ENCODE data around the gene SORCS2.

SORCS2 gene

DNA sequence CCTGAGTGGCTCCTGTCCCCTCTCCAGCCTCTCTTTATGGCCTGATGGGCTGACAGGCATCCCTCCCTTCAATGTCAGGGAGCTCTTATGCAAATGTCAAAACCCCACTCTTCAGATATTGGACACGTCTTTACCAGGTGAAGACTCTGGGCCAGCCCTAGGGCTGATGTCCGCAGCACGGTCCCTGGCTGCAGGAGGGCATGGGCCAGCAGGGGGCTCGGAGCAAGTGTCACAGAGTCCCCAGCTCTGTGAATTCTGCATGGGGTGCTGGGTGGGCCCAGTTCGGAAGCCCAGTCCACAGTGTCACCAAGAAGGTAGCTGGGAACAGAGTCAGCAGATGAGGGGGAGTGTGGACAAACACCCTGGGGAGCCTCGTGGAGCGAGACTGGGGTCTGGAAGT, 282.0 kb downstream of the SORCS2 start:
- no peak for DNase-seq (ENCODE audit: low read depth in 2 of 2)

DNA sequence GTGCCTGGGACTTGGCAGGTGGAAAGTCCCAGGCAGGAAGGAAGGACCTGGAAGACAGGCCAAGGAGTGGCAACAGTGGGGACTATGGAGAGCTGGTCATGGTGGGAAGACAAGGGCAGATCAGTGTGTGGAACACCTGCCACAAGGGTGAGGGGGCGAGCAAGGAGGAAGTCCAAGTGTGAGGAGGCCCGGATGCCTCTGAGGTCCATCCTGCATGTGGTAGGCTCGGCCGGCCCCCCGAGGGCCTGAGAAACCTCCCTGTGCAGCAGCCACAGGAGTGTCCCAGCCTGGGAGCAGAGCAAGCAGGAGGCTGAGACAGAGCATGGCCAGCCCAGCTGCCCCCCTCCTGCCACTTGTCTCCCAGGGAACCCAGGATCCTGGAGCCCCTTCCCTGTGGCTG, 282.9 kb downstream of the SORCS2 start:
- DNase-seq (ENCODE audit: low read depth in 2 of 2): no peak

DNA sequence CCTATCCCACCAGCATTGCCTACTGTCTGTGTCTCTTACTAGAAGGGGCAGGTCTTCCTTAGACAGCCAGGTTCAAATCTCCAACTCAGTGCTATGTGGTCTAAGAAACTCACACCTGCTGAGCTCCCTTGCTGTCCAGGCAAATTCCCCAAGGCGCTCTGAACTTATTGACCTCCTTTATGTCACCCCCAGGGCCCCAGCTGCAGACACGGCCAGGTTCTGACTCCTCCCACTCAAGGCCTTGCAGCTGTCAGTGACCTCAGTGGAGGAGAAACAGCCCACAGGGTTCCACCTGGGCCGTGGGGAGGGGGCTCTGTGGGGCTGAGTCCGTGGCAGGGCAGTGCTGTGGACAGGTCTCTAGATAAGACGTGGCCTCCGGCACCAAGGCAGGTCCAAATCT, 284.5 kb downstream of the SORCS2 start:
- no peak for DNase-seq (ENCODE audit: low read depth in 2 of 2)

DNA sequence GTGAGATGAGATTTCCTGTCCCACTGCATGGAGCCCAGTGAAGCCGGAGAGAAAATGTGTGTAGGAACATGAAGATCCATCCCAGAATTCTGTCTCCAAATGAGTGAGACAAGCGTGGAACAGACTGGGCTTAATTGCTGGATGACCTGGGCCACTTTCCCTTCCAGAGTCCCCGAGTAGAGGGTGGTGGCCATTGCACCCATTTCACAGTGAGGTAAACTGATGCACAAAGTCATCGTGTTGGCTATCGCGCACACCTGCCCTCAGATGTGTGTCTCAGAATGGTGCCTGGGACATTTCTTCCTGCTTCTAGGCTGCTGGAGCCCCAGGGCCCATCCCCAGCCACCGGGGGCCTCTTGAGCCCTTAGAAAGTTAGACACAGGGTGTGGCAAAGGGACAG, 285.4 kb downstream of the SORCS2 start:
- no peak for DNase-seq (ENCODE audit: low read depth in 2 of 2)

DNA sequence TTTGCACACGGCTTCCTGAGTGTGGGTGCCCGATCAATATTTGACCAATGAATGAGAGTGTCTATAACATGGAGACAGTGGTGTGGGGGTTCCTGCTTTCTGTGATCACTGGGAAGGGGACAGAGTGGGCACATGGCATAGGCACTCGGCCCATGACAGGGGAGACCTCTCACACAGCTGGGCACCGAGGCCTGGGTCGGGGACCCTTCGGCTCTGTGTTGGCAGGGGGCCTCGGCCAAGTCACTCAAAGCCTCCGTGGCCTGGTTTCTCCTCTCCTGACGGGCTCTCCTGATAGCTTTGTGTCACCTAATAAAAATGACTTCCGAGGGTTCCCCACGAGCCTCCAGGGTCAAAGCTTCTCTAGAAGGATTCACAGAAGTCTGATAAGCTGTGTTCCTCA, 286.3 kb downstream of the SORCS2 start:
- no peak for DNase-seq (ENCODE audit: low read depth in 2 of 2)

DNA sequence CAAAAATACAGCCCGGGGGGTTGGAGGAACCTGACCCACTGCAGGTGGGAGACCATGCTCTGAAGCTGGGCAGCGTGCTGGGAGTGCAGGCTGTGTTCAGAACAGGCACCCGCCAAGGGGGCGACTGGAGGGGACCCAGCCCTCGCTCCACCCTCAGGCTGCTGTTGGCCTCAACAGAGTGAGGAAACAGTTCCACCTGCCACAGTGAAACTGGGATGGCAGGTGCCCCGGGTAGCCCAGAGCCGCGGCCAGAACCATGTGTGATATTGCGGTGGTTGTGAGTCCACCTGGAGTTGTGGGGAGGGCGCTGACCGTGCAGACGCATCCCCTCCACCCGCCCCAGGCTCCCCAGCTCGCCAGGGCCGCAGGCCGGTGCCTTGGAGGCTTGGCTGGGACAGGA, 288.1 kb downstream of the SORCS2 start:
- no peak for DNase-seq (ENCODE audit: low read depth in 2 of 2)

DNA sequence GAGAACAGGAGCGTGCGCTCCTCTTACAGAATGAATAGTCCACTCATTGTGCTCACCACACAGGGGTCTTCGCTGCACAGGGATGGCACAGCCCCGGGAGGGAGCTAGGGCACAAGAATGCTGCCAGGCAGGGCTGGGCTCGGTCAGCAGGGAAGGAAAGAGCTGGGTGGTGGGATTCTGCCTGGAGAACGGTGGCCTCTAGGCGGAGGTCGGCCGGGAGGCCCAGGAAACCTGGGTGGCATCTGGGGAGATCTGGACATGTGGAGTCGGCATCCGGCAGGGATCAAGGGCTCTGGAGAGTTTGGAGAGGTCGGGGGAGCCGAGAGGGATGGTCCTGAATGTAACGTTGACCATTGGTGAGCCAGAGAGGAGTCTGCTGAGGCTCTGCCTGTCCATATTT, 288.9 kb downstream of the SORCS2 start:
- no peak for DNase-seq (ENCODE audit: low read depth in 2 of 2)

DNA sequence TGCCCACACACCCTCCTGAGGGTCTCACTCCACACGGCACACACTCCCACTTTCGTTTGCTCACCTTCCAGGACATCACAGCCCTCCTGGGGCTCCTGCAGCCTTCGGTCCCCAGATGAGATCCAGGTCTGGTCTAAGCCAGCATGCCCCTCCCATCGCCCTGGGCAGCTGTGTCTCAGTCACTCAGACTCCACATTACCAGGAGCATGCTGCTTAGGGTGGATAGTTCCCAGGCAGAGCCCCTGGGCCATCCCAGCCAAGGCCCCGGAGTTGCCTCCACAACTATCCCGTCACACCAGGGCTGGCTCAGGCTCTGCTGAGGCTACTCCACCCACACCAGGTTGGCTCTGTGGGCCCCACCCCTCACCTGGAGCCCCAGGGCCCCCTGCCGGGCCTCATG, 292.8 kb downstream of the SORCS2 start:
- no peak for DNase-seq (ENCODE audit: low read depth in 2 of 2)

DNA sequence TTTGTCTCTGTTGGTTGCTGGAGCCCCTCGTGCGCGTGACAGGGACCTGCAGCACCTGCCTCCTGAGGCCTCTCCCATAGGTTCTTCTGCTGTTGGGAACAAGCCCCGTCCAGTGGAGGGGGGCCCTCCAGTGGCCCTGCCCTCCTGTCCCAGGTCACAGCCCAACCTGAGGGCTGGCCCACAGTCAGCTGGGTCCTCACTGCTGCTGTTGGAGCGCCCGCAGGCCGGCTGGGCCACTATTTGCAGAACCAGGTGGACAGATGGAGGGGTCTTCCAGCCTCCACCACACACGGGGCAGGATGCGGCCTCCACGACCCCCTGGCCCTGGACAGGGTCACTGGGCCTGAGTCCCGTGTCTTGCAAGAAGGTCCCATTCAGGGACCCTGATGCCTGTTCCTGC, 293.8 kb downstream of the SORCS2 start:
- DNase-seq (ENCODE audit: low read depth in 2 of 2): no peak

DNA sequence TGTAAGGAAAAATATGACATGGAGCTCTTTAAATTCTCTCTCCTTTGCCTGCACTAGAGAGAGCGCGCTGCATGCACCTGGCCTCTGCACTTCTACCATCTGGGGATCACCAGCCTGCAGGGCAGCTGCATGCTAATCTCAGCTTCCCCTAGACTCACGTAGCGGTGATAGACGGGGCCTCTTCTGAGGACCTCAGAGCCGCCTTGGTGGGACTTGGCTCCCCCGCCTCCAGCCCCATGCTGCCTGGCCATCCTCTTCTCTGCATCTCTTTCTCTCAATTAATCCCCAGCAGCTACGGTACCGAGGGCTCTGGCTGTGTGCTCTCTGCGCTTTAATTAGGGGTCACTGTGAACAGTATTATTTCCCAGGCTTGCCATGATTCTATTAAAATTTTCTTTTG, 295.2 kb downstream of the SORCS2 start:
- DNase-seq (ENCODE audit: low read depth in 2 of 2): no peak

DNA sequence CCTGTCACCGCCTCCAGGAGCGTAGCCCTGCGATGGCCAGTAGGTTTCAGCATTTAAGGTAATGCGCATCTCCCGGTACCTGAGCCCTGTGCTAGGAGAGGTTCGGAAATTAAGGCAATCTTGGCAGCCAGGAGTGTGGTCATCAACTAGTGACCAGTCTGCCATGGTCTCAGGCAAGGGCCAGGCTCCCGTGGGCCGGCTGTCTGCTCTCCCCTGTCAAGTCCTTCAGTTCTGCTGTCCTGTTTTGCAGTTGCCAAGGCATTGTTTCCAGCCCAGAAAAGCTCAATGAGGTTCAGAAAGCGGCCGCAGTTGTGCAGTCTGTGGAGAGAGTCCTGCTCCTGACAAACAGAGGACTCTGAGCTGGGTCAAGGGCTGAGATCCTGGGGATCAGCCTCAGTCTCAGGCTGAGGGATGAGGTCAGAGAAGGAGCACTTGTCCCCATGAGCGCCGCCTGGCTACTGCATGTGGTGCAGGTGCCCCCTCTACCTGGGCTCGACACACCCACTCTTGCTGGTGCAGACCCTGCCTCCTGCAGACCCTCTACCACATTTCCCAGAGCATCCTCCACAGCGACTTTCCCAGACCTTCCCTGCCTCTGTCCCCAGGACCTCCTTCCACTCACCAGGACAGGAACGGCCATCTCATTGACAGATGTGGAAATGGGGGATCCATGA, 295.8 kb downstream of the SORCS2 start:
- no peak for DNase-seq (ENCODE audit: low read depth in 2 of 2)

DNA sequence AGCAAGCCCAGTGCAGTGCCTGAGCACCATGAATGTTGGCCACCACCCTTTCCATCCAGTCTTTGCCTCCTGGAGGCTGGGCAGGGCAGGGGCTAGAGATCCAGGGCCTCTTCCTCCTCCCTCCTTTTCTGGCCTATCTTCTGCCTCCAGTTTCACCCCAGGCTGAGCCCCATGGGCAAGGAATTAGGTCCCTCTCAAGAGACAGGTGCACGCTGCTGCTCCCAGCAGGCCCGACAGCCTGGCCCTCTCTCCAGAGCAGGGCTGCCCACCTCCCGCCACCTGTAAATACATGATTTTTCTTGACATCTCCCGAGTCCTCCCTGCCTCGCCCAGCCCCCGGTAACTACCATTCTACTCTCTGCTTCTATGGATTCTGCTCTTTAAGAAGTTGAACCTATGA, 299.6 kb downstream of the SORCS2 start:
- DNase-seq (ENCODE audit: low read depth in 2 of 2): no peak

DNA sequence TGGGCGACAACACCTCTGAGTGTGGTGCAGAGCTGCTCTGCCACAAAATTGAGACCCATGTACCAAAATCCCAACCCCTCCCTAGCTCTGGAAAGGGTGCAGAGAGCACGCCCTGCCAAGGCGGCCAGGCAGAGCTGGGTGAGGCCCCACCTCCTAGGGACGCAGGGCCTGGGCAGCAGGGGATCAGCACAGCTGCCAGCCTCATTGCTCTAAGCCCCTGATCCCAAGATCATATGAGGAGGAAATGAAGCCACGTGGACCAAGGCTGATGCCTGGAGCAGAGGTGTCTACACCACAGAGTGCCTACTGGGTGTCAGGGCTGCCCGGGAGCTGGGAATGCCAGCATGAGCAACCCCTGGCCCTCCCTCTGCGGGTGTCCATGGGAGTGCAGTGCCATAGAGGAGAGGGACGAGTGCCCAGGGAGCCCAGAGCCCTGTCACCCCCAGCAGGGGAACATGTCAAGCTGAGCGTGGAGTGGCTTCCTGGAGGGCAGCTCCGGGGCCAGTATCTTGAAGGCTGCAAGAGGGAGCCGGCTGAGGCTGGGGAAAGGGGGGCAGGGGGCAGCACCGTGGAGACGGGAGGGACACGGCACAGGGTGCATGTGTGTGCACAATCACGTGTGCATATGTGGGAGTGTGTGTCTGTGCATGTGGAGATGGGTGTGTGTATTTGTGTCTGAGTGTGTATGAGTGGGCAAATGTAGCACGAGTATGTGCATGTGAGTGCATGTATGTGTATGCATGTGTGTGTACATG, 306.3 kb downstream of the SORCS2 start:
- no peak for DNase-seq (ENCODE audit: low read depth in 2 of 2)

DNA sequence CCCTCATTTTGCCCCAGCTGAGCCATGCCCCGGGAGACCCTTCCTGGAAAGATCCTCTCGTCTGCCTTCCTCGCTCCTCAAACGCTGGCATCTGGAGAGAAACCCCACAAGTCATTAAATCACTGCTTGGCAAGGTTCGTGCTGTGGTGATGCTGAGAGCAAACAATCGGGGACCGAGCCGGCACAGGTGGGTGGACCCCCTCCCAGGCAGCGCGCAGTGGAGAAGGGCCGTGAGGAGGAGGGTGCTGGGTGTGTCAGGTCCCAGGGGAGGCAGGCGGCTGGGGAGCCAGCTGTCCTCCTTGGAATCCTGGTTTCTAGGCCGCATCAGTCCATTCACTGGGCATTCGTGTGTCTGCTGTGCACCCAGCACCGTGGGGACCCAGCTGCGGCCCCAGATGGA, 307.3 kb downstream of the SORCS2 start:
- no peak for DNase-seq (ENCODE audit: low read depth in 2 of 2)

DNA sequence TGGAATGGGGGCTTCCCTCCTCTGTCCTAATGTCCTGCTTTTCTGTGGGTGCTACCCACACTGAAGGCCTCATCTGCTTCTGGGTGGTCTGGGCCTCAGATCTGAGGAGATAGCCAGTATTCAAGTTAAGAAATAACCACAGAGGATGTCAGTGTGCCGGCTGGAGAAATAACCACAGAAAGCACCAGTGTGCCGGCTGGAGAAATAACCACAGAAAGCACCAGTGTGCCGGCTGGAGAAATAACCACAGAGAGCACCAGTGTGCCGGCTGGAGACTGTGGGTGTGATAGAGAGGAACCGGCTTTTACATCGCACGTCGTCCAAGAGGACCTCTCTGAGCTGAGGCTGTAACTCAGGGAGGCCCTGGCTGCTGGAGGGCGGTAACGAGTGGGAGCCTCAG, 308.1 kb downstream of the SORCS2 start:
- no peak for DNase-seq (ENCODE audit: low read depth in 2 of 2)

DNA sequence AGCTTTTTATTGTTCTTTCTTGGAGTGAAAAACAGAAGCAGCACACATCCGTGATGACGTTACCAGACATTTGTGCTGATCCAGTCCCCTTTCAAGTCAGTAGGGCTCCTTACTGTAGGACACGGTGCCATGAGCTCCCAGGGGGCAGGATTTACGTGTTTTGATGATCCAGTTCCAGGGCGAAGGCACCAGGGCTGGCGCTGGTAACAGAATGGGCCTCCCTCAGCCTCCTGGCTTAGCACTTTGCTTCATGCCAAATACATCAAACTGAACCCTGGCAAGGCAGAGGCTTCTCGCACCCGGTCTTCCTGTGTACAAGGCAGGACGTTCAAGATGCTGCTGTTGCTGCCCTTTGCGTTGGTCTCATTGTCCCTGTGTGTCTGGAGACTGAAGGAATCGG, 309.0 kb downstream of the SORCS2 start:
- DNase-seq (ENCODE audit: low read depth in 2 of 2): no peak

DNA sequence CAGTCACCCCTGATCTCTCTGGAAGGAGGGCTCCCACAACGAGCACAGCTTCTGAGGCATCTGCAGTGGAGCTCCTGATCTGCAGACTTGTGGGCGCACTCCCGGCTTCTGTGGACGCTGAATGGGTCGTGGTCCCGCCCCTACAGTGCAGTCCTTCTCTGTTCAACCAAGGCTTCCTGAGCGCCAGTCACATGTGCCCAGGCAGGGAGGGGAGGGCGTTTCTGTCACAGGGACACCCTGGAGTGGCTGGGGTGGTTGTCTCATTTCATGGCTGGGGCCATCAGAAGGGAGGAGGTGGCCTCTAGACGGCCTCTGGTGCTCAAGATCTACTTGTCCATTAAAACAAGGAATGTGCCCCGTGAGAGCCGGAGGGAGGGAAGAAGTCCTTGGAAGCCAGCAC, 309.5 kb downstream of the SORCS2 start:
- DNase-seq (ENCODE audit: low read depth in 2 of 2): no peak

DNA sequence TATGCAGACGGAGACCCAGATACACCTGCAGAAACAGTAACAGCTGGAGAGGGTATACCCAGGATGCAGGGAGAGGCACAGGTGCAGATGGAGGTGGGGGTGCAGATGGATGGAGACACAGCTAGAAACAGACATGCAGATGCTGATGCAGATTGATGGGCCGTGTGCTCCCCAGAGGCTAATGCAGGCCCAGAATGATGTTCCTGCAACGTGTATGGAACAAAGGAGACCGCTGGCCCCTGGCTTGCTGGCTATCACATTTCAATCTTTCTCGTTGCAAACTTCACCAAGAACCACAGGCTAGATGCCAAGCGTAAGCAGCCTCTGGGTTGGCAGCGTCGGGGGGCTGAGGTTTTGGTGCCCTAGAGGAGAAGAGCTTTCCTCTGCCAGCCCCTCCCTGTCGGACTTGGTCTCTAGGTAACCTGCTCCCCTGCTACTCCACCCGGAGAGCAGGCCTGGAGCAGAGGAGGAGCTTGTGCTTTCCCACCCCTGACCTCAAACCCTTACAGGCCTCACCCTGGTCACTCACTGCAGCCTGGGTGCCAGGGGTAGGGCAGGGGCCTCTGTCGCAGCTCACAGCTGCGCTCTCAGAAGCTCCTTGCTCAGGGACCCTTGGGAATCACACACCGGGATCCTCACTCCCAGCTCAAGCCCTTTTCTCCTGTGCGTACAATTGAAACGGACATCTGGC, 311.4 kb downstream of the SORCS2 start:
- DNase-seq (ENCODE audit: low read depth in 2 of 2): no peak

DNA sequence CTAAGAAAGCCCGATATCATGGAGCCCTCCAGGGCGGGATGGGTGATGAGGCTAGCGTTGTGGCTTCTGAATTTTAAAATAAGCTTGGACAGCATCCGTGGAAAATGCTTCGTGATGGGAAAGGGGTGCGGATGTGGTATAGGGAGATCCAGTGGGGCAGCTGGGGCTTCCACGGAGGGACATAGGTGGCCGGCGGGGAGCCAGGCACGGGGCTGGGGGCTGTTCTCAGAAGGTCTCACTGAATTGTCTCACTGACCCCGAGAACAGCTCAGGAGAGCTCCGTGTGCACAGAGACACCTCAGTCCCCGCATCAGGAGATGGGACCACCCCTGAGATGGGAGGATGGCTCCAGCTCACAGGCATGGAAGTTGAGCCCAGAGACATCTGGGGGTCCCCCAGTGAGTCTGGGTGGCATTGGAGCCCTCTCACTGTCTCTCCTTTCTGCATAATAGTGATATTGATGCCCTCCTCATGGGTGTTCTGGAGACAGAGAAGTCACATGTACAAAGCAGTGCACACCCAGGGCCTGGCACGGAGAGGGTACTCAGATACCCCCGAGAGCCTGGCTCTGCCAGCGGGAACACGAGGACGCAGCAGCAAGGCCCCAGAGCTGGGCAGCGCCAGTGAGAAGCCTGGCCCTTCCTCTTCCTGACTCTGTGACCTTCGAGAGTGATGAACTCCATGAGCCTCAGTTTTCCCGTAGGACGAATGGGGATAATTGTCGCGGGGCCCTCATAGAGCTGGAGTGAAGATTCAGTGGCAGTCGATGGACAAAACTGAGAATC, 313.0 kb downstream of the SORCS2 start:
- no peak for DNase-seq (ENCODE audit: low read depth in 2 of 2)

DNA sequence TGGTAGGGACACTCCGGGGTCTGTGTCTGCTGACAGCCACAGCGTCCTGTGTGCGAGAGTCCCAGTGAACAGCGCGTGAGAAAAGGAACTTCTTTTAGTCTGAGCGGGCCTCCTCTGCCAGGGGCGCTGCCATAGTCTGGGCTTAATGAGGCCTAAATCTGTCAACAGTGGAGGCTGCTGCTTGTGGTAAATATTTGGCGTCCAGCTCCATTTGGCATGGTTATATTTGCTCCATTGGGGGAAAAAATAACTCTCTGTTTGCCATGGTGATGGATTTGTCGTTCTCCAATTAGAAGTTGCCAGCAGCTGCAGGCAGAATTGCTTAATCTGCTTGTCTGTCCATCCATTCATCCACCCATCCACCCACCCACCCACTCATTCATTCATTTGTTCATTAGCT, 313.8 kb downstream of the SORCS2 start:
- no peak for DNase-seq (ENCODE audit: low read depth in 2 of 2)

DNA sequence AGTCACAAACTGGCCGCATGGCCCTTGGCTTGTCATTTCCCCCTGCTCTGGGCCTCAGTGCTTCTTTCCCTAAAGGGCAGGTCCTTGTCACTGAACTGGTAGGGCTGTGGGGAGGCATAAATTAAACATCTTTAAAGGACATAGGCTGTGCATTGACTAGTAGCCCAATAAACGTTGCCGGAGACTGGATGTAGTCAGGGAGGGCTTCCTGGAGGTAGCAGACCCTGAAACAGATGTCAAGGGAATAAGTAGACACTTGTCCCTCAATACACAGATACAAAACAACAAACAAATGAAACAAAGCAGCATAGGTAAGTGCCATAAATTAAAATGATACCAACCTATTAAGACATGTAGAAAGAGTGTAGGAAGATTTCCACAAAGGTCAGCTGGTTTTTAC, 314.2 kb downstream of the SORCS2 start:
- DNase-seq (ENCODE audit: low read depth in 2 of 2): no peak

DNA sequence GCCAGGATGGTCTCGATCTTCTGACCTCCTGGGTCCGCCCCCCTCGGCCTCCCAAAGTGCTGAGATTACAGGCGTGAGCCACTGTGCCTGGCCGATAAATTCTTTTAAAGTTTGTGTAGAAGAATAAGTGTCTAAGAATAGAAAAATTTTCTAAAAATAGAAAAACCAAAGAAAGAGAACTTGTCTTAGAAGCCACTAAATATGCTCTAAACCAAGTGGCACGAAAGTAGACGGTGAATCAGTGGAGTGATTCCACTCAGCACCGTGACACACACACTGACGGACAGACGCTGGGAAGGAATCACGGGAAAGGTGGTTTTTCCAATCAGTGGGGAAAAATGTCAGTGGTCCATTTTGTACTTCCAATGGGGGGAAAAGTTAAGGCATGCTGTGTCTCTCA, 315.0 kb downstream of the SORCS2 start:
- DNase-seq (ENCODE audit: low read depth in 2 of 2): no peak
